ENCODE results near the gene TTC9. TPM values are rescaled to one million over a fixed set of nuclear protein-coding genes. Genes with fewer than 3 reads are reported as not detected.
A peak's percentile ranks its signal among the peaks of the same experiment; 100 is the strongest.
"Not testable (repeated sequence)": the region's sequence is repeated elsewhere in the genome, so short reads cannot be mapped to it uniquely, and the experiment has no call there.

TTC9 gene
- polyA plus RNA-seq, 3 donors: 0.99 to 2.1 (median 1.2) TPM

GRCh38 chr14:70702161-70702560, 60.4 kb downstream of the TTC9 start:
- DNase-seq: no peak
- WGBS (ENCODE audit: insufficient coverage): 100% methylated on average over 2 of the region's 3 CpGs
- Histone ChIP-seq H3K27ac (ENCODE audit: low read depth in 1 of 2, low read length in 2 of 2) (peak overlapping the region; percentile 36 to 72), H3K9me3 (replicated peaks in 1 of 2; ENCODE audit: control insufficient read depth in 1 of 2, insufficient read depth in 1 of 2, low read length in 2 of 2) (no peaks in the 10 kb centered on the region), H3K9ac (ENCODE audit: insufficient read depth, low read length, poor library complexity, severe bottlenecking) (no peak overlapping the region), H3K36me3 (replicated peaks in 1 of 2; ENCODE audit: control insufficient read depth in 1 of 2, insufficient read depth in 2 of 2, low read length in 2 of 2) (no peaks in the 10 kb centered on the region), H2AFZ (ENCODE audit: insufficient read depth, low read depth, low read length, poor library complexity, severe bottlenecking) (no peak overlapping the region), H3K79me2 (ENCODE audit: insufficient read depth, low read length) (no peaks in the 10 kb centered on the region), H3K4me3 (replicated peaks in 1 of 3; ENCODE audit: low read depth in 2 of 3, low read length in 3 of 3) (no peak overlapping the region), H3K27me3 (ENCODE audit: control insufficient read depth in 2 of 2, insufficient read depth in 2 of 2, low read length in 2 of 2) (no peaks in the 10 kb centered on the region), H3K4me2 (replicated peaks; ENCODE audit: extremely low read depth, low read length, poor library complexity, severe bottlenecking) (no peak overlapping the region), H3K4me1 (ENCODE audit: control insufficient read depth in 1 of 2, insufficient read depth in 2 of 2, low read length in 2 of 2) (peaks cover 56 to 60% of the 10 kb centered on the region in 2 donors), H4K20me1 (ENCODE audit: insufficient read depth, low read length) (no peaks in the 10 kb centered on the region)
- TF ChIP-seq CTCF (IDR thresholded peaks at IDR 0.05): no peak
- Mint-ChIP-seq H3K27ac (peak overlapping the region; percentile 6 to 87 (median 63)), H3K27me3 (ENCODE audit: low read depth in 3 of 3) (peaks cover 3 to 11% (median 5%) of the 10 kb centered on the region in 3 donors), H3K4me1 (peaks cover 56% of the 10 kb centered on the region), H3K9me3 (peaks cover 0 to 1% (median 0%) of the 10 kb centered on the region in 7 donors), H3K4me3 (no peak overlapping the region), H3K36me3 (peaks cover 0 to 3% of the 10 kb centered on the region in 2 donors)
- intact Hi-C loops (cut with micrococcal nuclease): no loop called here

DNA sequence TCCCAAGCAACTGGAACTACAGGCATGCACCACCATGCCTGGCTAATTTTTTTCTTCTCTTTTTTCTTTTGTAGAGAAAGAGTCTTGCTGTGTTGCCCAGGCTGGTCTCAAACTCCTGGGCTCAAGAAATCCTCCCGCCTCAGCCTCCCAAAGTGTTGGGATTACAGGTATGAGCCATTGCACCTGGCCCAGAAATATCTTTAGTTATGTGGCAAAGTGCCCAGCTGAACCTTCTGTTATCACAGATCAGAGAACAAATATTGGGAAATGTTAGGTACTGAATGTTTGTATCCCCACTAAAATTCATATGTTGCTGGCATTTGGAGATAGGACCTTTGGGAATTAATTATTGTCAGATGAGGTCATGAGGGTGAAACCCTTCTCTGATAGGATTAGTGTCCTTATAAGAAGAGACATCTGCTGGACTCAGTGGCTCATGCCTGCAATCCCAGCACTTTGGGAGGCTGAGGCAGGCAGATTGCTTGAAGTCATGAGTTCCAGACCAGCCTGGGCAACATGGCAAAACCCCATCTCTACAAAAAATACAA, 62.0 kb downstream of the TTC9 start:
- H3K9me3 Mint-ChIP-seq; H3K4me3 Mint-ChIP-seq; H3K4me3 ChIP-seq (replicated peaks in 1 of 3; ENCODE audit: low read depth in 2 of 3, low read length in 3 of 3); H3K27ac Mint-ChIP-seq; H3K36me3 Mint-ChIP-seq; intact Hi-C loops (cut with micrococcal nuclease); H2AFZ ChIP-seq (ENCODE audit: insufficient read depth, low read depth, low read length, poor library complexity, severe bottlenecking); H3K9me3 ChIP-seq (replicated peaks in 1 of 2; ENCODE audit: control insufficient read depth in 1 of 2, insufficient read depth in 1 of 2, low read length in 2 of 2); H3K79me2 ChIP-seq (ENCODE audit: insufficient read depth, low read length); H3K27me3 ChIP-seq (ENCODE audit: control insufficient read depth in 2 of 2, insufficient read depth in 2 of 2, low read length in 2 of 2); DNase-seq; H3K27ac ChIP-seq (ENCODE audit: low read depth in 1 of 2, low read length in 2 of 2); H3K9ac ChIP-seq (ENCODE audit: insufficient read depth, low read length, poor library complexity, severe bottlenecking); H3K27me3 Mint-ChIP-seq (ENCODE audit: low read depth in 3 of 3); H3K4me2 ChIP-seq (replicated peaks; ENCODE audit: extremely low read depth, low read length, poor library complexity, severe bottlenecking); H4K20me1 ChIP-seq (ENCODE audit: insufficient read depth, low read length); H3K36me3 ChIP-seq (replicated peaks in 1 of 2; ENCODE audit: control insufficient read depth in 1 of 2, insufficient read depth in 2 of 2, low read length in 2 of 2): not testable (repeated sequence)
- WGBS (ENCODE audit: insufficient coverage): no CpG with 5 or more reads among the region's 1 CpG
- H3K4me1 ChIP-seq (ENCODE audit: control insufficient read depth in 1 of 2, insufficient read depth in 2 of 2, low read length in 2 of 2): peaks cover 41 to 48% of the 10 kb centered on the region in 2 donors
- peaks cover 45% of the 10 kb centered on the region for H3K4me1 Mint-ChIP-seq
